BJ (cell line): Measurements from ENCODE around the gene GRM7. TPM values are rescaled to one million over a fixed set of nuclear protein-coding genes. Genes with fewer than 3 reads are reported as not detected.

Experiments used
- CTCF ChIA-PET: fragments of 350-600 bp; formaldehyde crosslinking; extraction: SDS; loops from one replicate; lab custom pipeline; 2021; ENCODE audit warnings: antibody characterized with exemption, inconsistent platforms; lab: Yijun Ruan, JAX
- POLR2A ChIA-PET: fragments of 300-600 bp; sonication (Branson Sonifier 250); formaldehyde crosslinking; extraction: SDS; loops from one replicate; lab custom pipeline; 2021; ENCODE audit warnings: antibody characterized with exemption; lab: Charles Lee
- DNase-seq: peaks from one replicate; pipeline ENCODE4 v3.0.0-alpha.2; 2011; ENCODE audit warnings: low read depth
- H3K27me3 ChIP-seq: 2 replicates; pipeline ENCODE4 v1.6.0; 2011; ENCODE audit warnings: low read length; ENCODE audit not compliant: control insufficient read depth, insufficient read depth
- H3K36me3 ChIP-seq: 2 replicates; pipeline ENCODE4 v1.5.1; 2011; ENCODE audit warnings: low read length; ENCODE audit not compliant: control insufficient read depth, insufficient read depth
- H3K4me3 ChIP-seq: 2 replicates; pipeline ENCODE4 v1.5.1; 2011; ENCODE audit warnings: low read depth, mild to moderate bottlenecking, control low read depth, low read length
- polyA plus RNA-seq: library from polyadenylated mRNA; depleted of rRNA; stranded (reverse); fragments of >200 nt; gene quantifications from 2 replicates; pipeline ENCODE4 v1.2.3, GENCODE V29; 2011
- TF ChIP-seq, protein P1 (sequence below): IDR thresholded peaks from 2 replicates; pipeline ENCODE4 v1.5.1; 2011; ENCODE audit warnings: low read depth, mild to moderate bottlenecking, control low read depth, inconsistent platforms, low read length, moderate library complexity; ENCODE audit not compliant: insufficient read depth

Gene GRM7
- polyA plus RNA-seq, 1 experiment: not detected

DNA sequence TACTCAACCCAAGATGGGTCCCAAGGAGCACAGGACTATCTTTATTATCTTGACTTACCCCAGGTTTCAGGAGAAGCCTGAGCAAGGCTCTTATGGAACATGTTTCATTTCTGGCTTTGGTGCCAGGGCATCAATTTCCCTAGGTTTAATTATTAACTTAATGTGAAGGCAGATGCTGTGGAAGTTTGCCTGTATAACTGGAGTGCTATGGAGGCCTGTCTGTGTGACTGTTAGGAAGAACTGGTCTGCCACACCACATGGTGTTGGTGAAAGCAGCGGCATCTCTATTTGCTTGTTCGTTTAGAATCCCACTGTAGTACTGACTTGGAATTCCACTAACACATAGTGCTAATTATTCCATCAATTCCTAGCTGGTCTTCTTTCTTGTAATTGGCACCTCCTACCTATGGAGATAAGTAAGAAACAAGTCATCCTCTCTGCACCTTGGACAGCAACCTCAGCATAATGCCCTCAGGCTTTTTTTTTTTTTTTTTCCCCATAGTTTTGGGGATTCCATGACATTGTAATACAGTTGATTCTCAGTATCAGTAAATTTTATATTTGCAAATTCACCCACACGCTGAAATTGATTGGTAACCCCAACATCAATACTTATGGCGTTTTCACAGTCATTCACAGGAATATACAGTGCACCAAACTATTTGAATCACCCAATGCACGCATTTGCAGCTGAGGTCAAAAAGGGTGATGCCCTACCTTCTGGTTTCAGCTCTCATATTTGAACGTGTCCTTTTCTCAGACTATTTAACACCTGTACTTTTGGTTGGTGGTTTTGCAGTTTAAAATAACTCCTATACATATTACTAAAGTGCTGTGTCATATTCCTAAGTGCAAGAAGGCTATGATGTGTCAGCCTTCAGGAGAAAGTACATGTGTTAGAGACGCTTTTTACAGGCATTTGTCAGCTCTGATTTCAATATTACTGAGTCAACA is 867.9 kb downstream of the GRM7 start:
- POLR2A ChIA-PET: no interaction called here
- TF ChIP-seq, protein P1, sequence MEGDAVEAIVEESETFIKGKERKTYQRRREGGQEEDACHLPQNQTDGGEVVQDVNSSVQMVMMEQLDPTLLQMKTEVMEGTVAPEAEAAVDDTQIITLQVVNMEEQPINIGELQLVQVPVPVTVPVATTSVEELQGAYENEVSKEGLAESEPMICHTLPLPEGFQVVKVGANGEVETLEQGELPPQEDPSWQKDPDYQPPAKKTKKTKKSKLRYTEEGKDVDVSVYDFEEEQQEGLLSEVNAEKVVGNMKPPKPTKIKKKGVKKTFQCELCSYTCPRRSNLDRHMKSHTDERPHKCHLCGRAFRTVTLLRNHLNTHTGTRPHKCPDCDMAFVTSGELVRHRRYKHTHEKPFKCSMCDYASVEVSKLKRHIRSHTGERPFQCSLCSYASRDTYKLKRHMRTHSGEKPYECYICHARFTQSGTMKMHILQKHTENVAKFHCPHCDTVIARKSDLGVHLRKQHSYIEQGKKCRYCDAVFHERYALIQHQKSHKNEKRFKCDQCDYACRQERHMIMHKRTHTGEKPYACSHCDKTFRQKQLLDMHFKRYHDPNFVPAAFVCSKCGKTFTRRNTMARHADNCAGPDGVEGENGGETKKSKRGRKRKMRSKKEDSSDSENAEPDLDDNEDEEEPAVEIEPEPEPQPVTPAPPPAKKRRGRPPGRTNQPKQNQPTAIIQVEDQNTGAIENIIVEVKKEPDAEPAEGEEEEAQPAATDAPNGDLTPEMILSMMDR: no peak
- Histone ChIP-seq H3K36me3 (no peaks in the 10 kb centered on the region), H3K4me3 (no peak overlapping the region), H3K27me3 (no peaks in the 10 kb centered on the region)
- no peak for DNase-seq
- CTCF ChIA-PET: no interaction called here

DNA sequence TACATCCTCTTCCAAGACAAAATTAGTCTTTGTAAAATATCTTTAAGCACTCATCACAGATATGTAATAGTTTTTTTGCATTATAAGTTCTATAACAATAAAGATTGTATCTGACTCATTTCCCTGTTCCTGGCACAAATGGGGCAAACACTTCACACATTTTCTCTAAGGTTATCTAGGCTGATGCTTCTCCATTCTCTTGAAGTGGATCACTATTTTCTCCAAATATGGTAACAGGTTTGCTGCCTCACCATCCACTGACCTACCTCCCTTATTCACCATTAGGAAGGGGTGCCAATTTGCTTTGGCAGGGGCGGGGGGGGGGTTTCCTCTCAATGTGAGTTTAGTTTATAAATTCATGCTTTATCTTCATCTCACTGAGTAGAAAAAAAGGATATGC is 873.0 kb downstream of the GRM7 start:
- ChIA-PET POLR2A (no interaction called here), CTCF (no interaction called here)
- DNase-seq: no peak
- H3K27me3 ChIP-seq: no peaks in the 10 kb centered on the region
- H3K36me3 ChIP-seq: no peaks in the 10 kb centered on the region
- TF ChIP-seq, protein P1: no peak
- no peak overlapping the region for H3K4me3 ChIP-seq

DNA sequence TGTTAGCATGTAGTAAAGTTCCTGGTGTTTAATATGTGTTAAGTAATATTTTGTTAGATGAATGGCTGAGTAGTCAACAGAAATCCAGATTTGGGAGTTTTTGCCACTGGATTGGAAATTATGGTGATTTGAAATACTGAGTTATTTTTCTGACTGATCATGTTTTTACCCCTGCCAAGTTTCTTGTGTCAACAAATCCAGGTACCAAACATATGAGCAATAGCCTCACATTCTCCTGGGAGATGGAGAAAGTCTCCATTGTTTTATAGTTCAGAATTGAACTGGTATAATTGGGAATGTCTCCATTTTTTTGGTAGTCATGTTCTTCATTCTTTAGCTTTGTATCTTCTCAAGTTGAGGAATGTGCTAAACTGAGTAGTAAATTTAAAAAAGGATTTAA is 873.5 kb downstream of the GRM7 start:
- H3K27me3 ChIP-seq: no peaks in the 10 kb centered on the region
- POLR2A ChIA-PET: no interaction called here
- no peak for DNase-seq
- no peaks in the 10 kb centered on the region for H3K36me3 ChIP-seq
- TF ChIP-seq, protein P1: no peak
- no peak overlapping the region for H3K4me3 ChIP-seq
- CTCF ChIA-PET: no interaction called here

DNA sequence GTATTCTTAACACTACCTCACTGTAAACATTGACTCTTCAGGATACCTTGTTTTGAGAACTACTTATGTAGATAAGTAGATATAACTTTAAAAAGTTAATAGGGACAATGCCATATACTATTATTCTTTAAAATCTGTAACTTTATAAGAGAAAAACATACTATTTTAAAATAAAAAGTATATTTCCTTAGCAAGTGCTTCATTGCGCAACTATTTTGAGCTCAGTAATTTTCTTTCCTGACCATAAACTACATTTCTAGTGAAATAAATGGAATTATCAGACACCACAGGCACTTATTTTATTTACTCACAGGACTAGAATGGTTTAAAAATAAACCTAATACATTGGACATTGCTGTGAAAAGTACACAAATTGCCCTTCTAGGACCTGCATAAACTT is 876.3 kb downstream of the GRM7 start:
- ChIA-PET POLR2A (no interaction called here), CTCF (no interaction called here)
- DNase-seq: no peak
- H3K27me3 ChIP-seq: no peaks in the 10 kb centered on the region
- no peaks in the 10 kb centered on the region for H3K36me3 ChIP-seq
- H3K4me3 ChIP-seq: no peak overlapping the region
- TF ChIP-seq, protein P1: no peak

DNA sequence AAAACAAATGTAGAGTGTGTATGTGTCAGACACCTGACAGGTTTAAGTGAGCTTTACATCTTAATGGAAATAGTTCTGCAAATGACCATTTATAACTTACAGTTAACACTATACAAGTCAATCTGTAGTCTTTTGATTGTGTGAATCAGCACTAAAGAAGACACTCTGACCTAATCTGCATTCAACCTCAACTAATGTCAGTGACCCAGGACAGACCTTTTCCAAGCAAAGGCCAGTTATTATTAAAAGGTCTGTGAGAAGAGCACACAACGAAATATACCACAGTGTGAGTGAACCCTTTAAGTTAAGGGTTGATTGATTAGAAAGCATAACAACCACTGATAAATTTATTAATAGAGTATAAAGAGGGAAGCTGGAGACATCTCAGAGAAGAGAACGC is 878.8 kb downstream of the GRM7 start:
- POLR2A ChIA-PET: no interaction called here
- H3K4me3 ChIP-seq: no peak overlapping the region
- H3K36me3 ChIP-seq: no peaks in the 10 kb centered on the region
- DNase-seq: no peak
- CTCF ChIA-PET: no interaction called here
- no peaks in the 10 kb centered on the region for H3K27me3 ChIP-seq
- TF ChIP-seq, protein P1: no peak
